HepG2 (cell line): ENCODE measurements around the gene CD300A. TPM values are rescaled to one million over a fixed set of nuclear protein-coding genes. Genes with fewer than 3 reads are reported as not detected.

Experiments
- ATF7-NPFF ChIP-seq: sonication (generic); formaldehyde crosslinking; IDR thresholded peaks from 2 replicates; pipeline ENCODE4 v1.8.1; 2023; ENCODE audit warnings: mild to moderate bottlenecking, low read depth, missing genetic modification reagents, moderate library complexity
- CENPT ChIP-seq: sonication (generic); formaldehyde crosslinking; IDR thresholded peaks from 2 replicates; pipeline ENCODE4 v1.8.0; 2022; ENCODE audit warnings: low read depth, mild to moderate bottlenecking, moderate library complexity, missing genetic modification reagents
- ESRRA ChIP-seq: sonication (generic); formaldehyde crosslinking; IDR thresholded peaks from 2 replicates; pipeline ENCODE4 v1.5.1; 2020; ENCODE audit warnings: mild to moderate bottlenecking, low read depth, missing genetic modification reagents
- FOXO1 ChIP-seq: sonication (generic); formaldehyde crosslinking; IDR thresholded peaks from 2 replicates; pipeline ENCODE4 v1.4.0; 2020; ENCODE audit warnings: missing genetic modification reagents
- HCFC1 ChIP-seq: fragments of 150-350 bp; IDR thresholded peaks from 2 replicates; pipeline ENCODE4 v1.6.1; 2014; ENCODE audit warnings: low read depth, low read length
- HDAC1 ChIP-seq: sonication (generic); formaldehyde crosslinking; IDR thresholded peaks from 2 replicates; pipeline ENCODE4 v1.5.1; 2020; ENCODE audit warnings: mild to moderate bottlenecking, missing genetic modification reagents
- KLF6 ChIP-seq: IDR thresholded peaks from 2 replicates; pipeline ENCODE4 v1.8.0; 2016; ENCODE audit warnings: missing biosample characterization, missing genetic modification reagents
- MATR3 ChIP-seq: sonication (generic); formaldehyde crosslinking; IDR thresholded peaks from 2 replicates; pipeline ENCODE4 v1.4.0; 2020; ENCODE audit warnings: missing genetic modification reagents
- POLR2A ChIP-seq, 2 experiments: IDR thresholded peaks; 2 replicates each; pipeline ENCODE4 v1.6.1; 2011; ENCODE audit warnings: low read depth in 2 of 2, low read length in 2 of 2, mild to moderate bottlenecking in 1 of 2, moderate library complexity in 1 of 2; ENCODE audit not compliant: insufficient read depth in 1 of 2
- SAFB2 ChIP-seq: sonication (generic); formaldehyde crosslinking; IDR thresholded peaks from 2 replicates; pipeline ENCODE4 v1.5.1; 2020; ENCODE audit warnings: missing genetic modification reagents, low read depth, mild to moderate bottlenecking, borderline replicate concordance
- SIX1 ChIP-seq: sonication (generic); formaldehyde crosslinking; IDR thresholded peaks from 2 replicates; pipeline ENCODE4 v1.4.0; 2020; ENCODE audit warnings: missing genetic modification reagents, borderline replicate concordance
- SOX5 ChIP-seq: IDR thresholded peaks from 2 replicates; pipeline ENCODE4 v1.6.1; 2016; ENCODE audit warnings: borderline replicate concordance
- SP140L ChIP-seq: sonication (generic); formaldehyde crosslinking; IDR thresholded peaks from 2 replicates; pipeline ENCODE4 v1.4.0; 2020; ENCODE audit warnings: missing genetic modification reagents, borderline replicate concordance
- TAF1 ChIP-seq: sonication (generic); formaldehyde crosslinking; IDR thresholded peaks from 2 replicates; pipeline ENCODE4 v1.4.0; 2020; ENCODE audit warnings: missing genetic modification reagents
- TEAD3 ChIP-seq: optimal IDR thresholded peaks from 2 replicates; pipeline ENCODE3; 2016; ENCODE audit warnings: borderline replicate concordance
- ZNF263 ChIP-seq: sonication (generic); formaldehyde crosslinking; IDR thresholded peaks from 2 replicates; pipeline ENCODE4 v1.4.0; 2020; ENCODE audit warnings: missing genetic modification reagents
- ZNF337 ChIP-seq: sonication (generic); formaldehyde crosslinking; IDR thresholded peaks from 2 replicates; pipeline ENCODE4 v1.5.1; 2020; ENCODE audit warnings: missing genetic modification reagents, low read depth, mild to moderate bottlenecking, borderline replicate concordance
- ZNF496 ChIP-seq: sonication (generic); formaldehyde crosslinking; IDR thresholded peaks from 2 replicates; pipeline ENCODE4 v1.8.1; 2023; ENCODE audit warnings: mild to moderate bottlenecking, moderate library complexity, missing genetic modification reagents; ENCODE audit not compliant: insufficient replicate concordance
- ZNF598 ChIP-seq: sonication (generic); formaldehyde crosslinking; IDR thresholded peaks from 2 replicates; pipeline ENCODE4 v1.5.1; 2020; ENCODE audit warnings: mild to moderate bottlenecking, missing genetic modification reagents, borderline replicate concordance
- ZNF607 ChIP-seq: sonication (generic); formaldehyde crosslinking; IDR thresholded peaks from 2 replicates; pipeline ENCODE4 v1.5.1; 2020; ENCODE audit warnings: missing genetic modification reagents, mild to moderate bottlenecking, borderline replicate concordance
- ZNF747 ChIP-seq: sonication (generic); formaldehyde crosslinking; IDR thresholded peaks from 2 replicates; pipeline ENCODE4 v1.8.1; 2023; ENCODE audit warnings: missing genetic modification reagents, mild to moderate bottlenecking, borderline replicate concordance
- polyA plus RNA-seq, 8 experiments: library from polyadenylated mRNA; depleted of rRNA in 3 of 8; stranded (reverse) in 7 of 8; unstranded in 1 of 8; fragments of >200 nt; fragmentation: Illumina TruSeq in 4 of 8; extraction: Trizol in 4 of 8; gene quantifications; 2 replicates each; pipeline versions ENCODE4 v1.2.1 to v1.2.3, GENCODE V29; 2011 to 2016; ENCODE audit warnings: low read depth in 4 of 8, missing spikeins in 1 of 8, mixed read lengths in 1 of 8; ENCODE audit not compliant: insufficient read depth in 1 of 8
- total RNA-seq, 5 experiments: library from RNA; depleted of rRNA; stranded (reverse); fragments of >200 nt; fragmentation: Illumina TruSeq; extraction: Trizol; gene quantifications; 2 replicates each; pipeline ENCODE4 v1.2.3, GENCODE V29; 2016; ENCODE audit warnings: low read depth in 1 of 5
- TF ChIP-seq, protein P1 (sequence below): sonication (generic); formaldehyde crosslinking; IDR thresholded peaks from 2 replicates; pipeline ENCODE4 v1.9.0; 2021; ENCODE audit warnings: missing genetic modification reagents, borderline replicate concordance
- TF ChIP-seq, protein P2 (sequence below): sonication (generic); formaldehyde crosslinking; IDR thresholded peaks from 2 replicates; pipeline ENCODE4 v1.8.1; 2023; ENCODE audit warnings: mild to moderate bottlenecking, moderate library complexity, missing genetic modification reagents
- TF ChIP-seq, protein P3 (sequence below): sonication (generic); formaldehyde crosslinking; IDR thresholded peaks from 2 replicates; pipeline ENCODE4 v1.5.1; 2020; ENCODE audit warnings: mild to moderate bottlenecking, moderate library complexity, missing genetic modification reagents
- TF ChIP-seq, protein P4 (sequence below): sonication (generic); formaldehyde crosslinking; IDR thresholded peaks from 2 replicates; pipeline ENCODE4 v1.4.0; 2020; ENCODE audit warnings: missing genetic modification reagents

CD300A gene
- total and polyA plus RNA-seq, 2 of the 13 experiments (the other 11 are each of a cell fraction or from before 2014, with no cell fraction given), result not detected

DNA sequence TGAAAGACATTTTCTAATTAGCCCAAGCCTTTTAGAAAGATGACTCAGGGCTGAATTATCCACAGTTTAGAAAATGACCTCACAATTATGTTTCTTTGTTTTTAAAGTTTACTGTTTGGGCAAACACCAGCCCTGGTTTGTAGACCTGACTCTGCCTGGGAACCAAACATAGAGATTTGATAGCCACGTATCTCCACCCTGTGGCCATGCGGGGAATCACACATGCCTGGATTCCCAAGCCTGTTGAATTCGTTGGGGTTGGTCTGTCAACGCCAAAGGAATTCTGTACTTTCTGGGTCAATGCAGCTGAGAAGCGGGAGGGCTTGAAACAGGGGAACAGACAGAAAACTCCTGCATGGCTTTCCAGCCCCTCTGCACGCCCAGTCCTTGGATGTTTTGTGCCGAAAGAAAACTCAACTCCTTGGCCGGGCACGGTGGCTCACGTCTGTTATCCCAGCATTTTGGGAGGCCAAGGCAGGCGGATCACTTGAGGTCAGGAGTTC lies 26.9 kb downstream of the CD300A start (continued):
- TF ChIP-seq, protein P1, sequence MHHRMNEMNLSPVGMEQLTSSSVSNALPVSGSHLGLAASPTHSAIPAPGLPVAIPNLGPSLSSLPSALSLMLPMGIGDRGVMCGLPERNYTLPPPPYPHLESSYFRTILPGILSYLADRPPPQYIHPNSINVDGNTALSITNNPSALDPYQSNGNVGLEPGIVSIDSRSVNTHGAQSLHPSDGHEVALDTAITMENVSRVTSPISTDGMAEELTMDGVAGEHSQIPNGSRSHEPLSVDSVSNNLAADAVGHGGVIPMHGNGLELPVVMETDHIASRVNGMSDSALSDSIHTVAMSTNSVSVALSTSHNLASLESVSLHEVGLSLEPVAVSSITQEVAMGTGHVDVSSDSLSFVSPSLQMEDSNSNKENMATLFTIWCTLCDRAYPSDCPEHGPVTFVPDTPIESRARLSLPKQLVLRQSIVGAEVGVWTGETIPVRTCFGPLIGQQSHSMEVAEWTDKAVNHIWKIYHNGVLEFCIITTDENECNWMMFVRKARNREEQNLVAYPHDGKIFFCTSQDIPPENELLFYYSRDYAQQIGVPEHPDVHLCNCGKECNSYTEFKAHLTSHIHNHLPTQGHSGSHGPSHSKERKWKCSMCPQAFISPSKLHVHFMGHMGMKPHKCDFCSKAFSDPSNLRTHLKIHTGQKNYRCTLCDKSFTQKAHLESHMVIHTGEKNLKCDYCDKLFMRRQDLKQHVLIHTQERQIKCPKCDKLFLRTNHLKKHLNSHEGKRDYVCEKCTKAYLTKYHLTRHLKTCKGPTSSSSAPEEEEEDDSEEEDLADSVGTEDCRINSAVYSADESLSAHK (CRISPR knock-in tag), result no peak
- TF ChIP-seq SAFB2 (CRISPR knock-in tag) (no peak), KLF6 (no peak), HDAC1 (CRISPR knock-in tag) (no peak), TEAD3 (CRISPR knock-in tag) (peak; percentile 36), SIX1 (no peak), ZNF496 (CRISPR knock-in tag) (no peak), ZNF607 (CRISPR knock-in tag) (0 out of 2 replicates have a peak, but pooled peaks have one; percentile 21), ESRRA (CRISPR knock-in tag) (no peak), CENPT (CRISPR knock-in tag) (no peak), HCFC1 (no peak), SP140L (CRISPR knock-in tag) (no peak), FOXO1 (CRISPR knock-in tag) (no peak), ZNF598 (CRISPR knock-in tag) (no peak), TAF1 (CRISPR knock-in tag) (no peak), ZNF337 (CRISPR knock-in tag) (no peak), ATF7-NPFF (no peak), ZNF263 (no peak), SOX5 (no peak), ZNF747 (CRISPR knock-in tag) (no peak), MATR3 (no peak), POLR2A (IDR thresholded peaks at IDR 0.05; ENCODE audit: insufficient read depth in 1 of 2, low read depth in 2 of 2, low read length in 2 of 2) (no peak)
- TF ChIP-seq, protein P2, sequence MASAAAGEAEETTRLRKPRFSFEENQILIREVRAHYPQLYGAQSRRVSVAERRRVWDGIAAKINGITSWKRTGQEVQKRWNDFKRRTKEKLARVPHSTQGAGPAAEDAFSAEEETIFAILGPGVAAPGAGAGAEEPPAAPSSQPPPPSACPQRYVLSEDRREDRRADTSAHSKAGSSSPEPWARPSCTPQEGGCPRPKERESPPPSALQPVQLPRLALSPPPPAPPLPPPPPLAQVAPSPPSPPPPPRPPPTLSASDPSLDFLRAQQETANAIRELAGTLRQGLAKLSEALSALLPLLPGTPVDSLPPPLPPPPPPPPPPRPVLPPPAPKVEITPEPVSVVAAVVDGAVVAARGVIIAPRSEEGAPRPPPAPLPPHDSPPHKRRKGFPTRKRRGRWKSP (CRISPR knock-in tag), result peak; percentile 54; the same call in 1 of the 2 replicates
- TF ChIP-seq, protein P3, sequence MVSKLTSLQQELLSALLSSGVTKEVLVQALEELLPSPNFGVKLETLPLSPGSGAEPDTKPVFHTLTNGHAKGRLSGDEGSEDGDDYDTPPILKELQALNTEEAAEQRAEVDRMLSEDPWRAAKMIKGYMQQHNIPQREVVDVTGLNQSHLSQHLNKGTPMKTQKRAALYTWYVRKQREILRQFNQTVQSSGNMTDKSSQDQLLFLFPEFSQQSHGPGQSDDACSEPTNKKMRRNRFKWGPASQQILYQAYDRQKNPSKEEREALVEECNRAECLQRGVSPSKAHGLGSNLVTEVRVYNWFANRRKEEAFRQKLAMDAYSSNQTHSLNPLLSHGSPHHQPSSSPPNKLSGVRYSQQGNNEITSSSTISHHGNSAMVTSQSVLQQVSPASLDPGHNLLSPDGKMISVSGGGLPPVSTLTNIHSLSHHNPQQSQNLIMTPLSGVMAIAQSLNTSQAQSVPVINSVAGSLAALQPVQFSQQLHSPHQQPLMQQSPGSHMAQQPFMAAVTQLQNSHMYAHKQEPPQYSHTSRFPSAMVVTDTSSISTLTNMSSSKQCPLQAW, result peak; percentile 65; the same call in 1 of the 2 replicates
- TF ChIP-seq, protein P4, sequence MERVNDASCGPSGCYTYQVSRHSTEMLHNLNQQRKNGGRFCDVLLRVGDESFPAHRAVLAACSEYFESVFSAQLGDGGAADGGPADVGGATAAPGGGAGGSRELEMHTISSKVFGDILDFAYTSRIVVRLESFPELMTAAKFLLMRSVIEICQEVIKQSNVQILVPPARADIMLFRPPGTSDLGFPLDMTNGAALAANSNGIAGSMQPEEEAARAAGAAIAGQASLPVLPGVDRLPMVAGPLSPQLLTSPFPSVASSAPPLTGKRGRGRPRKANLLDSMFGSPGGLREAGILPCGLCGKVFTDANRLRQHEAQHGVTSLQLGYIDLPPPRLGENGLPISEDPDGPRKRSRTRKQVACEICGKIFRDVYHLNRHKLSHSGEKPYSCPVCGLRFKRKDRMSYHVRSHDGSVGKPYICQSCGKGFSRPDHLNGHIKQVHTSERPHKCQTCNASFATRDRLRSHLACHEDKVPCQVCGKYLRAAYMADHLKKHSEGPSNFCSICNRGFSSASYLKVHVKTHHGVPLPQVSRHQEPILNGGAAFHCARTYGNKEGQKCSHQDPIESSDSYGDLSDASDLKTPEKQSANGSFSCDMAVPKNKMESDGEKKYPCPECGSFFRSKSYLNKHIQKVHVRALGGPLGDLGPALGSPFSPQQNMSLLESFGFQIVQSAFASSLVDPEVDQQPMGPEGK (CRISPR knock-in tag), result 0 out of 2 replicates have a peak, but pooled peaks have one; percentile 48
